Measurements from ENCODE around the gene EIF4B.

DNA sequence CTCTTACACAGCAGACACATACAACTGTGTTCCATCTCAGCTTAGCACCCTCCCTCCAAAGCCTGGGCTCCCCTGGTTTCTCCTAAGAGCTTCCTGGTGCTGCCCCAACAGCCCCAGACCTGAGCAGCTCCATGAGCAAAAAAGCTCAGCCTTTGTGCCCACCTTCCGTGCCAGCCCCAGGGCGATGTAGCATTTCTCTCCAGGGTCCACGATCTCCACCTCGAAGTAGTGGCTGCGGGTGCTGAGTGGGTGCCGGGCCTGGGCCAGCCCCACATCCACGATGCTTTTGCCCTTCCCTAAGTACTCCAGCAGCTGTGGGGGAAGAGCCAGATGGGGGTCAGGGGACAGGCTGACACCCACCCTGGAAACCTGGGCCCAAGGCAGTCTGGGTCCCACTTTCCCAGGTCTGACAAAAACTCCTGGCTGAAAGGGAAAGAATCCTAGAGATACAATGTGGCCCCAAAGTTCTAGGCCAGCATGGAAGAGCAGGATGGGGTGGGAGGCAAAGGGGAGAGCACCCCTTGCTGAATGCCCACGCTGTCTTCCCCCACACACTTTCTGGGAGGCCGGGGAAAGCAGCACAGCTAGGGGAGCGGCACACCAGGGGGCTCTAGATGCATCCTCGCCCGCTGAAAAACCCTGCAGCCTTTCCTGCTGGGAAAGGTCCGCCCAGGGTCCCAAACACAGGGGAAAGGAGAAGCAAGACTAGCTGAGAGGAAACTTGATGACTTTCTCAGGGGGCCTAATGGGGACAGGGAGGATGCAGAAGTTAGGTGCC is 61.9 kb downstream of the EIF4B start:
- TF ChIP-seq, protein P1, sequence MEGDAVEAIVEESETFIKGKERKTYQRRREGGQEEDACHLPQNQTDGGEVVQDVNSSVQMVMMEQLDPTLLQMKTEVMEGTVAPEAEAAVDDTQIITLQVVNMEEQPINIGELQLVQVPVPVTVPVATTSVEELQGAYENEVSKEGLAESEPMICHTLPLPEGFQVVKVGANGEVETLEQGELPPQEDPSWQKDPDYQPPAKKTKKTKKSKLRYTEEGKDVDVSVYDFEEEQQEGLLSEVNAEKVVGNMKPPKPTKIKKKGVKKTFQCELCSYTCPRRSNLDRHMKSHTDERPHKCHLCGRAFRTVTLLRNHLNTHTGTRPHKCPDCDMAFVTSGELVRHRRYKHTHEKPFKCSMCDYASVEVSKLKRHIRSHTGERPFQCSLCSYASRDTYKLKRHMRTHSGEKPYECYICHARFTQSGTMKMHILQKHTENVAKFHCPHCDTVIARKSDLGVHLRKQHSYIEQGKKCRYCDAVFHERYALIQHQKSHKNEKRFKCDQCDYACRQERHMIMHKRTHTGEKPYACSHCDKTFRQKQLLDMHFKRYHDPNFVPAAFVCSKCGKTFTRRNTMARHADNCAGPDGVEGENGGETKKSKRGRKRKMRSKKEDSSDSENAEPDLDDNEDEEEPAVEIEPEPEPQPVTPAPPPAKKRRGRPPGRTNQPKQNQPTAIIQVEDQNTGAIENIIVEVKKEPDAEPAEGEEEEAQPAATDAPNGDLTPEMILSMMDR (IDR thresholded peaks at IDR 0.05; ENCODE audit: low read length), result no peak
- TF ChIP-seq EZH2 (IDR thresholded peaks at IDR 0.05; ENCODE audit: borderline replicate concordance, low read length), result no peak
